Natural killer cell (primary cell): Measurements from ENCODE around the gene ZNF227. TPM values are rescaled to one million over a fixed set of nuclear protein-coding genes. Genes with fewer than 3 reads are reported as not detected.
A peak's percentile ranks its signal among the peaks of the same experiment; 100 is the strongest.
"Not testable (repeated sequence)": the region's sequence is repeated elsewhere in the genome, so short reads cannot be mapped to it uniquely, and the experiment has no call there.

Source experiments
- ATAC-seq, 3 donors: fragments of 150-1000 bp in 2 of 3; fragments of 200-7000 bp in 1 of 3; cut with Tn5 transposase; 1 replicate in 1 of 3; 2 replicates in 2 of 3; pipeline ENCODE4 v1.10.0; 2021; ENCODE audit warnings: mild to moderate bottlenecking in 2 of 3, moderate library complexity in 2 of 3
- DNase-seq, 2 donors: peaks; one replicate each; pipeline versions ENCODE4 v3.0.0 to v3.0.0-alpha.2; 2013 to 2021; ENCODE audit warnings: mixed read lengths in 1 of 2
- H3K27ac ChIP-seq: one replicate; pipeline ENCODE4 v1.5.1; 2013; ENCODE audit warnings: mild to moderate bottlenecking, low read length
- H3K27me3 ChIP-seq: one replicate; pipeline ENCODE4 v1.6.1; 2013; ENCODE audit warnings: low read length; ENCODE audit not compliant: control insufficient read depth, insufficient read depth
- H3K36me3 ChIP-seq: one replicate; pipeline ENCODE4 v1.6.1; 2013; ENCODE audit warnings: low read length; ENCODE audit not compliant: control insufficient read depth, insufficient read depth
- H3K4me1 ChIP-seq: one replicate; pipeline ENCODE4 v1.6.1; 2013; ENCODE audit warnings: low read length; ENCODE audit not compliant: control insufficient read depth, insufficient read depth
- H3K4me3 ChIP-seq: one replicate; pipeline ENCODE4 v1.5.1; 2013; ENCODE audit warnings: low read length
- H3K9me3 ChIP-seq: one replicate; pipeline ENCODE4 v1.6.1; 2013; ENCODE audit warnings: low read length; ENCODE audit not compliant: control insufficient read depth, insufficient read depth
- H3K27ac Mint-ChIP-seq, 2 donors: one replicate each; pipeline ENCODE4 v1.8.0; 2022; ENCODE audit warnings: mild to moderate bottlenecking in 2 of 2, mixed read lengths in 2 of 2, moderate library complexity in 1 of 2
- H3K27me3 Mint-ChIP-seq, 2 donors: one replicate each; pipeline ENCODE4 v1.8.0; 2022; ENCODE audit warnings: low read depth in 2 of 2, mixed read lengths in 2 of 2
- H3K36me3 Mint-ChIP-seq: one replicate; pipeline ENCODE4 v1.8.0; 2022; ENCODE audit warnings: mixed read lengths
- H3K4me1 Mint-ChIP-seq, 2 donors: one replicate each; pipeline ENCODE4 v1.8.0; 2022; ENCODE audit warnings: mixed read lengths in 2 of 2
- H3K4me3 Mint-ChIP-seq: one replicate; pipeline ENCODE4 v1.8.0; 2022; ENCODE audit warnings: mild to moderate bottlenecking, moderate library complexity, mixed read lengths
- H3K9me3 Mint-ChIP-seq, 2 donors: one replicate each; pipeline ENCODE4 v1.8.0; 2022; ENCODE audit warnings: mixed read lengths in 2 of 2
- CTCF ChIP-seq: fragments of 200-600 bp; IDR thresholded peaks from one replicate; pipeline ENCODE4 v1.8.0; 2022; ENCODE audit warnings: antibody characterized with exemption
- WGBS: methylation state at CpG from one replicate; pipeline ENCODE4 v1.1.7; 2013; ENCODE audit warnings: missing lambda C conversion rate; ENCODE audit not compliant: insufficient coverage; 5-methylcytosine and 5-hydroxymethylcytosine counted together
- intact Hi-C: fragments of 100-400 bp; cut with micrococcal nuclease; formaldehyde crosslinking; loops from one replicate; pipeline ENCODE4 v1.14.2; 2022
- total RNA-seq, 4 donors: library from RNA; stranded (reverse); fragments of 120-200 nt in 1 of 4; gene quantifications; one replicate each; pipeline versions ENCODE4 v1.2.3 to v1.2.4, GENCODE V29; 2013 to 2022

ZNF227 gene
- total RNA-seq, 3 donors from 2014 or later (not counting 1 experiment from before 2014, with no cell fraction given) = 21.0 to 32.3 (median 23.4) TPM

- Mint-ChIP-seq H3K4me1 (peaks cover 11 to 13% of the 10 kb centered on the region in 2 donors), H3K9me3 (peaks cover 4% of the 10 kb centered on the region in 2 donors), H3K27ac (peak overlapping the region; percentile 91 to 96), H3K36me3 (peaks cover 14% of the 10 kb centered on the region), H3K27me3 (peaks cover 15 to 22% of the 10 kb centered on the region in 2 donors), H3K4me3 (peak overlapping the region; percentile 96)
- Histone ChIP-seq H3K36me3 (no peaks in the 10 kb centered on the region), H3K4me3 (peak overlapping the region; percentile 77), H3K9me3 (no peaks in the 10 kb centered on the region), H3K27ac (peak overlapping the region; percentile 79), H3K4me1 (peaks cover 12% of the 10 kb centered on the region), H3K27me3 (peaks cover 2% of the 10 kb centered on the region)
- no peak for TF ChIP-seq CTCF
- ATAC-seq = peak; percentile 77 to 95 (median 84)
- WGBS = 5% methylated on average over 26 of the region's 26 CpGs
- DNase-seq = peak; percentile 28 to 90
- intact Hi-C loops = loop anchor here (2.0 kb wide), 1 partner anchor 42 kb away; the partner anchor contains the start of gene ZNF226
These were observed 5.1 kb upstream of the ZNF227 start for GRCh38 chr19:44207126-44207803.

GRCh38 chr19:44212866-44213346, 574 bp downstream of the ZNF227 start:
- Histone ChIP-seq H3K9me3 (no peaks in the 10 kb centered on the region), H3K4me1 (peaks cover 9% of the 10 kb centered on the region), H3K4me3 (peak overlapping the region; percentile 87), H3K27ac (peak overlapping the region; percentile 70), H3K27me3 (no peaks in the 10 kb centered on the region), H3K36me3 (peaks cover 9% of the 10 kb centered on the region)
- Mint-ChIP-seq H3K9me3 (no peaks in the 10 kb centered on the region), H3K4me3 (peak overlapping the region; percentile 96), H3K36me3 (peaks cover 22% of the 10 kb centered on the region), H3K27ac (peak overlapping the region; percentile 89 to 95), H3K27me3 (no peaks in the 10 kb centered on the region), H3K4me1 (peaks cover 26 to 38% of the 10 kb centered on the region in 2 donors)
- intact Hi-C loops = no loop called here
- WGBS = 10% methylated on average over 15 of the region's 15 CpGs
- DNase-seq (no peak), ATAC-seq (no peak)
- TF ChIP-seq CTCF = no peak

- H3K27me3 Mint-ChIP-seq, H3K4me1 ChIP-seq, intact Hi-C loops, DNase-seq, H3K9me3 ChIP-seq, H3K4me3 ChIP-seq, H3K9me3 Mint-ChIP-seq, H3K27ac ChIP-seq, H3K27me3 ChIP-seq, H3K4me3 Mint-ChIP-seq, ATAC-seq, H3K27ac Mint-ChIP-seq: not testable (repeated sequence)
- peaks cover 24% of the 10 kb centered on the region for H3K36me3 ChIP-seq
- WGBS = no CpG with 5 or more reads among the region's 3 CpGs
- Mint-ChIP-seq H3K36me3 (peaks cover 40% of the 10 kb centered on the region), H3K4me1 (peaks cover 16 to 24% of the 10 kb centered on the region in 2 donors)
These were observed 7.6 kb downstream of the ZNF227 start for GRCh38 chr19:44219926-44220325.

DNA sequence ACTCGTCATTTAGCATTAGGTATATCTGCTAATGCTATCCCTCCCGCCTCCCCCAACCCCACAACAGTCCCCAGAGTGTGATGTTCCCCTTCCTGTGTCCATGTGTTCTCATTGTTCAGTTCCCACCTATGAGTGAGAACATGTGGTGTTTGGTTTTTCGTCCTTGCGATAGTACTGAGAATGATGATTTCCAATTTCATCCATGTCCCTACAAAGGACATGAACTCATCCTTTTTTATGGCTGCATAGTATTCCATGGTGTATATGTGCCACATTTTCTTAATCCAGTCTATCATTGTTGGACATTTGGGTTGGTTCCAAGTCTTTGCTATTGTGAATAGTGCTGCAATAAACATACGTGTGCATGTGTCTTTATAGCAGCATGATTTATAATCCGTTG, 8.4 kb downstream of the ZNF227 start:
- intact Hi-C loops, H3K9me3 Mint-ChIP-seq, H3K4me3 ChIP-seq, H3K27ac Mint-ChIP-seq, ATAC-seq, H3K4me3 Mint-ChIP-seq, DNase-seq, H3K27me3 Mint-ChIP-seq, H3K4me1 ChIP-seq, H3K27me3 ChIP-seq, H3K27ac ChIP-seq, H3K9me3 ChIP-seq: not testable (repeated sequence)
- Mint-ChIP-seq H3K36me3 (peaks cover 38% of the 10 kb centered on the region), H3K4me1 (peaks cover 16 to 17% of the 10 kb centered on the region in 2 donors)
- peaks cover 24% of the 10 kb centered on the region for H3K36me3 ChIP-seq
- WGBS = 100% methylated on average over 2 of the region's 6 CpGs

DNA sequence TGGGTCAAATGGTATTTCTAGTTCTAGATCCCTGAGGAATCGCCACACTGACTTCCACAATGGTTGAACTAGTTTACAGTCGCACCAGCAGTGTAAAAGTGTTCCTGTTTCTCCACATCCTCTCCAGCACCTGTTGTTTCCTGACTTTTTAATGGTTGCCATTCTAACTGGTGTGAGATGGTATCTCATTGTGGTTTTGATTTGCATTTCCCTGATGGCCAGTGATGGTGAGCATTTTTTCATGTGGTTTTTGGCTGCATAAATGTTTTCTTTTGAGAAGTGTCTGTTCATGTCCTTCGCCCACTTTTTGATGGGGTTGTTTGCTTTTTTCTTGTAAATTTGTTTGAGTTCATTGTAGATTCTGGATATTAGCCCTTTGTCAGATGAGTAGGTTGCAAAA, 9.0 kb downstream of the ZNF227 start:
- WGBS = no CpG with 5 or more reads among the region's 3 CpGs
- H3K27me3 ChIP-seq, H3K4me3 ChIP-seq, DNase-seq, H3K4me3 Mint-ChIP-seq, intact Hi-C loops, ATAC-seq, H3K27me3 Mint-ChIP-seq, H3K9me3 Mint-ChIP-seq, H3K9me3 ChIP-seq, H3K27ac ChIP-seq, H3K4me1 ChIP-seq, H3K27ac Mint-ChIP-seq: not testable (repeated sequence)
- Mint-ChIP-seq H3K36me3 (peaks cover 36% of the 10 kb centered on the region), H3K4me1 (peaks cover 12 to 15% of the 10 kb centered on the region in 2 donors)
- peaks cover 24% of the 10 kb centered on the region for H3K36me3 ChIP-seq
